ENCODE data around the gene ATP8A1.

The ATP8A1 gene

DNA sequence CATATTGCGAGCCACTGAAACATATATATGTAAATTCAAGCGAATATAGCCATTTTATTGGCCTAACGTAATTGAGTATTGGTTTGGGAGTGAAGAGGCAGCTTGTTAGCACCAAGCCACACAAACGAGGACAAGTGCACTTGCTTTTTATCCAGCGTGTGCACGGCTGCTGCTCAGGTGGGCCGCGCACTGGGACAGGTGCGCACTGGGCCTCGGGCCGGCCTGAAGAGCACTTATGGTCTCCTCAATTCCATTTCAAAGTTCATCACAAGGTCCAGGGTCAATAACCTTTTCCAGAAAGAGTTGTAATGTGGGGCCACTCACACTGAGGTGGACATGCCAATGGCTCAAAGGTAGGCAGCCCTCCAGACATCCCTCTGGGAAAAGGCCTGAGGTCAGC, 95.9 kb downstream of the ATP8A1 start:
- DNase-seq: no peak

- no peak for DNase-seq
These were observed 96.4 kb downstream of the ATP8A1 start for GRCh38 chr4:42560467-42560861.

DNA sequence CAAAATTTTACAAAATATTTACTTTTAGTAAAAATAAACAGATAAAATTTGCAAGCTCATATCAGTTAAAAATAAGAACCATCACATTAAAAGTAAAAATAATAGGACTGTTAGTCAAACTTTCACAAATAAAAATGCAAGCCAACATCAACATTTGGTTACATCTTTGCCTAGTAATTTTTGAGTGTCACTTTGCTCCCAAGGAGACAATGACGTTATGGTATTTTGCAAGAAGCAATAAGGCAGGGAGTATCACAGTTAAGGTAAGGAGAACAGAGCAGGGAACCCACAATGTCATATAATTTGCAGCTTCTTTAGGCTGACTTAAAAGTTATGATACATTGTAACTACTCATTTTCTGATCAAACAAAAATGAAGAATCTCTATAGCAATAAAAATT, 98.7 kb downstream of the ATP8A1 start:
- DNase-seq: no peak

DNA sequence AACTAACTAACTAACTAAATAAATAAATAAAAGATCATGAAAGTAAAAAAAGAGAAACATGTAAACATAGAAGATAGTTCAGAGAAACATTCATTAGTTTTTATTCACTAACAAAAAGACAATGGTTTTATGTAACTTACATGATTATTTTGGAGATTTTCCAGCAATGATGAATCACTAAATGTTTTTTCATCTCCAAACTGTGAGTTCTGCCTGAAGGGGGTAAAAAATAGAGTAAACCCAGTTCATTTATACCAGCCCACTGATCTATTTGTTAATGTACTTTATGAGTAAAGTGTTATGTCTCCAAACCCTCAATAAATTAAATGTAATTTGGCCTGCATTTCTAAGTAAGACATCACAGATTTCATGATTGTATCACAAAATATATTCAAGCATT, 101.1 kb downstream of the ATP8A1 start:
- no peak for DNase-seq

- no peak for DNase-seq
These were observed 102.8 kb downstream of the ATP8A1 start for GRCh38 chr4:42554072-42554471.

GRCh38 chr4:42549896-42550295, 107.0 kb downstream of the ATP8A1 start:
- no peak for DNase-seq

GRCh38 chr4:42547805-42548204, 109.1 kb downstream of the ATP8A1 start:
- no peak for DNase-seq

DNA sequence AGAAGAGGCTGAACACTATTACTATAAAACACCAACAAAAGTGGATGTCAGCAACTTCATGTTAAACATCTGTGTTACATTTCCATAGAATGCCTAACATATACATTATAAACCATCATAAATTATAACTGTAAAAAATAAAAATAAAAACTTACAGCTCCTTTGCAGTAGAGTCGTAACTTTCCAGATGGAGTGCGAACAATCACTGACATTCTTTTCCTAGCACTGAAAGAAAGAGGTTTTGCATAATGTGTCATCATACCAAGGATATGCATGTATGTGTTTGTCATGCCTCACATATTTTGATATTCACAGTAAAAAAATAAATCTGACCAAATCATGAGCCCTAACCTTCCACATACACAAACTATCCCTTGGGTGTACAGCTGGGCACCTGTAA, 113.1 kb downstream of the ATP8A1 start:
- no peak for DNase-seq

DNA sequence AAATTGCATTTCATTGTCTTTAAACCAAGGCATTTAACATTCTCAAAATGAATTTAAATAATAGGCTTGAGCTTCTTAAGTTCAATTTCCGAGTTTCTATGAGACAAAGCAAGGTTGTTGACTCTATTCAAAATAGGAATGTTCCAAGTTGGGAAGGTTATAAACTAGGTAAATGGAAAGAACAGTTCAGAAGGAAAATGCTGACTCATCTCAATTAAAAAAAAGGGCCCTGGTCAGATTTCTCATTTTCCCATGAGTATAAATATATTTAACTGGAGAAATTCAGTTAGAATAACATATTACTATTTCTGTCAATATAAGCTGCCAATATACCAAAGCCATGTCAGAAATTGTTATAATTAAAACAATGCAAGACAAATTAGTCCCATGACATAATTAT, 113.8 kb downstream of the ATP8A1 start:
- DNase-seq: no peak

DNA sequence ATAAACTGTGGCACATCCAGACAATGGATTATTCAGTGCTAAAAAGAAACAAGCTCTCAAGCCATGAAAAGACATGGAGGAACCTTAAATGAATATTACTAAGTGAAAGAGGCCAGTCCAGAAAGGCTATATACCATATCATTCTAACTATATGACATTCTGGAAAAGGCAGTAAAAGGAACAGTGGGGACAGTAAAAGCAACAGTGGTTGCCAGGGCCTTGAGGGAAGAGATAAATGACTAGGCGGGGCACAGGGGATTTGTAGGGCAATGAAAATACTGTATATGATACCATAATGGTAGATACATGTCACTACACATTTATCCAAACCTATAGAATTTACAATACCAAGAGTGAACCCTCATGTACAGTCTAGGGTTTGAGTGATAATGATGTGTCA, 115.3 kb downstream of the ATP8A1 start:
- DNase-seq: no peak

- no peak for DNase-seq
These were observed 123.9 kb downstream of the ATP8A1 start for GRCh38 chr4:42533042-42533441.

- peak; percentile 40 for DNase-seq
These were observed 125.4 kb downstream of the ATP8A1 start for GRCh38 chr4:42531341-42532030.

DNA sequence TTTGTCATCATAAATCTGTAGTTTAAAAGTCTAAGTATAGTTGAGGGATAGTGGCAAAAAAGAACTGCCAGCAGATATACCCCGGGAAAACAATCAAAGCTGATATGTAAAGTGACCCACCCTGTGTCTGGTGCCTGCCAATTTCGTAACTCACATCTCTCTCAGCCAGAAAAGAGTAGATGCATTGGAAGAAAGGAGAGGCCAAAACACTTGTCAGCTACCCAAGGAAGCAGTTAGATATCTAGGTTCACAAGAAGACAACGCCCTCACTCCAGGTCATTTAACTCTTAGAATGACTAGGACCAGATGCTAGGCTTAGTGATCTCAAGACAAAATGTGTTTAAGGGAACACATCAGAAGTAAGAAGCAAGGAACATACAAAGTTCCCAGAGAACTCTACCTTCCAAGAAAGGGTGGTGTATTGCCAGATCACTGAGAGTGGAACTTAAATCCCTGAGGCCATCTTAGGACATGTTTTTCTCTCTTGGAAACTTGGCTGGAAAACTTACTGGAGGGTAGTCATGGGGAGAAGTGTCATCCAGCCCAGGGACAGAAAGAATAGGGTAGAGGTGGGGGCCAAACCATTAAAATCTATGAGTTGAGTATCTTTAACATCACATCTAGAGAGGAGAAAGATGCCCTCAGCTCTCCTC, 133.7 kb downstream of the ATP8A1 start:
- DNase-seq: no peak

DNA sequence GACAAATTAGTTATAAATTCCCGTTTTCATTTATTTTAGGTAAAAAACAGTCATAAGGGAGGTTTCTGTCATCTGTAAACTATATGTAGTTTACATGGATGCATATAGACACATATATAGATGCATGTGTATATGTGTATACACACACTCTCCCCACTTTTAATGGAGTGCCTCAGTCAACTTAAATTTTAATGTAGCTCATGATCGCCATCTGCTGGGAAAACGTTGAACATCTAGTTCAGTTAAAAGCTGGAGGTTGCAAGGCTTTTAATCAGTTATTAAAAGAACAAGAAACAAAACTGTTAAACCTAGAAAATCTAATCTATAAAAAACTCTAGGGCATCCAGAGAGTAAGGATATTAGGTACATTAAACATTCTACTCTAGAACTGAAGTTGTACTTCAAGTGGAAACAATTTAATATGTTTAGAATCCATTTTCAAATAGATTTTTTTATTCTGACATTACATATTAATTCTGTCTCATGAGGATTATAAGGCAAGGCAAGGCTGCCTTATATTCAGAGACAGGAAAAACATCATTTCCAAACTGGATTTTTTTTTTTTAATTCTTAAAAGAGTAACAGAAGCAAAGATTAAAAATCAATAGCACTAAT, 137.0 kb downstream of the ATP8A1 start:
- peak; percentile 23 for DNase-seq

DNA sequence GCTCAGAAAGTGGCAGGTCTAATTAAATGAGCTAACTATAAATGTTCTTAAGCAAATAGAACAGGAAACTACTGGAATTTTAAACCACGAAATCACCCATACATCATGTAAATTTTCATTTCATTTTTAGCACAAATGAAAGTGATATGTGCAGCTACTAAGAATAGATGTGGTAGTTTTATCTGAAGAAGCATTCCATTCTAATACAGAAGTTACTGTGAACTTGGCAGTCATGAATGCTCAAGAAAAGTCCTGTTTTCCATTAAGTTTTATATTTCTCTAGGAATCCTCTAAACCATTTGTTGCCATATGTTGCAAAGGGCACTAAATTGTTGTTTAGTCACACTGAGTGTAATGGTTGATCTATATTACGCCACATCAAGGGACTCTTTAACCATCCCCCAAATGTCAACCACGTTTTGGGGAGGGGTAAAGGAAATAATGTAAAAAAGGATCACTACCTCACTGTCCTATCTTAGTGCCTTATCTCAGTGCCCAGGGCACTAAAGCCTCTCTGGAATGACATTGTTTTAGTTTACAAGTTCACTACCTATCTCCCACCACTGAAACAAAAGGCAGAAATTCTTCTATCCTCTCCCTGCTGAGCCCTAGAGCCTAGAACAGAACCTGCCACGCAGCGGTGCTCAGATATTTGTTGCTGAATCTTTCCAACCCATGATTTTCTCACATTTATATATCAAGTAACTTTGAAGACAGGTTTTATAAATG, 141.6 kb downstream of the ATP8A1 start:
- no peak for DNase-seq

DNA sequence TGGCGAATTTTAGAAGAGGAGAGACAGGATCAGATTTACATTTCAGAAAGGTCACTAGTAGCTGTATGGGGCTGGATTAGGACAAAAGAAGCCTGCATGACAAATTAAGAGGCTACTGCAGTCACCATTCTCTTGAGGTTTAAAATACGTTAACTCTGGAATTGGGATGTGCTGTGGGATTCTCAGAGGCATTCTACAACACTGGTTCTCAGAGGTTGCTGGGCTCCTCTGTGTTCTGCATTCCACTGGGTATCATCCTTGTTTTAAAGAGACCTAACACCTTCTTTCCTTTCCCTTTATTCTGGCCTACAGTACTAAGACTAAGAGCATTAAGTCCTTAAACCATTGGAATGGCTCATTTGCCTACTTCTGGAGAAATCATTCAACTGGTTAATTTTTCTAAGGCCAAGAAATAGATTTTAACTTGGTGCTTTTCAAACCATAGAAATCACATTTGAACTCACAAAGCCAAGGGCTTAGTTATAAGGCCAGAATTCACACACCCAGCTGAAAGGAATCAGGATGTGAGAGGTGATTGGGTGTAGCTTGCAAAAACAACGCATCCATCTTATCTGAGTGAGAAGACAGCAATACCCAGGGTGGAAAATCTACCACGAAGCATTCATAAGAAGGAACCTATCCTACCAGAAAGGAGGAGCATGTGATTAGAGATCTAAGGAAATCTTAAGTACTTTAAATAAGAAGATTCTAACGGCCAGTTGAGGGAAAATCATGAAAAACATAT, 143.0 kb downstream of the ATP8A1 start:
- no peak for DNase-seq

DNA sequence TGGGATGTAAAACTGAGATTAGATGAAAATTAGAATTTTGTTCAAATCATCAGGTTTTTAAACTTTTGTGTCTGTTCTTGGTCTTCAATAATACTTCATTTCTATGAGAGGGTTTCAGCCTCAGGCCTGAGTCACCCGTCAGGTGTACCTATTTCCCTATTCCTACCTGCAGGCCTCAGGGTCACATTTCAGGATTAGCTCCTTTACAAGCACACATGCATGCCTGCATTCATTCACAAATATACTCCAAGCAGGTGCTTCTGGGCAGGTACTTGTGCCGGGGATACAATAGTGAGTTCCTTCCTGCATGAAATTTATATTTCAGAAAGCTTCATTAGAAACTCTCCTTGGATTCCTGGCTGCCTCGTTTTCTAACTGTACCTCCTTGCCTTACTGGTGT, 144.7 kb downstream of the ATP8A1 start:
- no peak for DNase-seq

GRCh38 chr4:42510225-42510624, 146.7 kb downstream of the ATP8A1 start:
- DNase-seq: no peak

GRCh38 chr4:42501624-42502401, 155.1 kb downstream of the ATP8A1 start:
- no peak for DNase-seq

DNA sequence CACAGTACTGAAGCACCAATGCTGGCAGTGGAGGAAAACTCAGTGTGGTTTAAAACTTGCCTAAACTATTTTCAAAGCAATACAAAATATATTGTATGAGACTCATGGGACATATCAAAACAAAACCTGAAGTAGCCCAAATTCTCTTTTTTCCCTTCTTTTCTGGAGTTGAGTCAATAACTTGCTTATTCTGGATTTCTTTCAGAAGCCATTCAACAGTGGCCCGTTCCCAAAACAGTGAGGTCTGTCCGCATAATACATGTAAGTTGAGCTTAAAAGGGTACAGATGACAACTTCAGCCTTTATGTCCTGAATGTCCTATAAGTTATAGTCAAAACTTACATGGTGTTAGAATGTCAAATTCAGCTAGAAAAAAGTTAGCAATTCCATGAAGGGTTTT, 158.9 kb downstream of the ATP8A1 start:
- DNase-seq: no peak

DNA sequence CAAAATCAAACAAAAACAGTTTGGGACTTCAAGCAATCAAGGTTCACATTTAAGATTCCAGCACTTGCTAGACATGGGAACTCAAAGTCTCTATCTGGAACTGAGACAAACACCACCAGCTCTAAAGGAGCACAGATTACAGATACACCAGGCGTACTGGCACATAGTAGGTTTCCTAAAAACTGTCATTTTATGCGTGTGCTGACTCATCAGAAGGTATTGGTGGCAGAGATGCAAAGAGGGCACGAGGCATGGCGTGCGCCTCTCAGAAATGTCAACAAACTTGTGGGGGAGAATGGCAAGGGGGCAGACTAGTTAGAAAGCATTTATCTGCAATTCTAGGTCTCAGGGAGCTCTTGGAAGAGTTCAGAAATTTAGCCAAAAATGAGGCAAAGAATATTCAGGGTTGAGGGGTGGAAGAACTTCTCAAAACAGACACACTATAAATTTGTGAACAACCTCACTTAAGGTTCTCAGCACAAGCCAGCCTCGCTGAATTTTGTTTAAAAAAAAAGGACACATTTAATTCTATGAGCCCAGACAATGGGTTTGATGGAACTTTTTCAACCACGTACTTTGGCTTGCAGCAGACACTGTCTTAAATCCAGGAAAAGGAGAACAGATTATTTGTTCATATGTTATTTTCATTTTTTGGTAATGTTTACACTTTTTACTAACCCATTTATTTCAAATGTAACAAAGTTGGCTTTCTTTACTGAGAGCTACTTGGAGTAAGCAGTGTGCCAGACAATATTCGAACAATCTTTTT, 159.6 kb downstream of the ATP8A1 start:
- no peak for DNase-seq

All from MV-4-11 (cell line).